ENCODE measurements around the gene DRD2. TPM values are rescaled to one million over a fixed set of nuclear protein-coding genes. Genes with fewer than 3 reads are reported as not detected.

DRD2 gene
- total RNA-seq, 4 donors from 2014 or later = 0.13 to 0.17 TPM; not detected in 2

DNA sequence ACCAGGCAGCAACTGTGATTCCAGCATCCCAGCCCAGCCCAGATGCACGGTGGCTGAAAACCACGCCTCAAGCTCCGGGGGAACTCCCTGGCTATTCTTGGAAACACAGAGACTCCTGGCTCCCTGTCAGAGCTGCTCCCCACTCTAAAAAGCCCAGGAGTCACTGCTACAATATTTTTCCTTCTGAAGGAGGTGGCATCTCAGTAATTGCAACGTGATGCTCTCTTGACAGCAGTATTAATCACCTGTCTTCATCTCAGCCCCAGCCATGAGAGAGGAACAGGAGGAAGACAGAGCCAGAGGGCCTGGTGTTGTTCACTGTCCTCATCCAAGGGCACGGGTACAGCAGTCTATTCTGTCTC lies 26.9 kb downstream of the DRD2 start:
- no peaks in the 10 kb centered on the region for H3K9me3 ChIP-seq
- DNase-seq (ENCODE audit: extremely low spot score) = no peak
- H3K27ac ChIP-seq (replicated peaks in 1 of 4) = no peak overlapping the region
- intact Hi-C loops (cut with DNase I) = no loop called here
- TF ChIP-seq POLR2AphosphoS5 (IDR thresholded peaks at IDR 0.05) (no peak), POLR2A (IDR thresholded peaks at IDR 0.05; ENCODE audit: low read depth) (no peak), EP300 (IDR thresholded peaks at IDR 0.05) (no peak)
- TF ChIP-seq, protein P1, sequence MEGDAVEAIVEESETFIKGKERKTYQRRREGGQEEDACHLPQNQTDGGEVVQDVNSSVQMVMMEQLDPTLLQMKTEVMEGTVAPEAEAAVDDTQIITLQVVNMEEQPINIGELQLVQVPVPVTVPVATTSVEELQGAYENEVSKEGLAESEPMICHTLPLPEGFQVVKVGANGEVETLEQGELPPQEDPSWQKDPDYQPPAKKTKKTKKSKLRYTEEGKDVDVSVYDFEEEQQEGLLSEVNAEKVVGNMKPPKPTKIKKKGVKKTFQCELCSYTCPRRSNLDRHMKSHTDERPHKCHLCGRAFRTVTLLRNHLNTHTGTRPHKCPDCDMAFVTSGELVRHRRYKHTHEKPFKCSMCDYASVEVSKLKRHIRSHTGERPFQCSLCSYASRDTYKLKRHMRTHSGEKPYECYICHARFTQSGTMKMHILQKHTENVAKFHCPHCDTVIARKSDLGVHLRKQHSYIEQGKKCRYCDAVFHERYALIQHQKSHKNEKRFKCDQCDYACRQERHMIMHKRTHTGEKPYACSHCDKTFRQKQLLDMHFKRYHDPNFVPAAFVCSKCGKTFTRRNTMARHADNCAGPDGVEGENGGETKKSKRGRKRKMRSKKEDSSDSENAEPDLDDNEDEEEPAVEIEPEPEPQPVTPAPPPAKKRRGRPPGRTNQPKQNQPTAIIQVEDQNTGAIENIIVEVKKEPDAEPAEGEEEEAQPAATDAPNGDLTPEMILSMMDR (IDR thresholded peaks at IDR 0.05) = no peak
- H3K36me3 ChIP-seq = no peaks in the 10 kb centered on the region
- 40% methylated on average over 2 of the region's 5 CpGs for WGBS
- H3K4me1 ChIP-seq = no peaks in the 10 kb centered on the region
- peaks cover 0 to 22% (median 0%) of the 10 kb centered on the region in 4 donors for H3K27me3 ChIP-seq
- no peak overlapping the region for H3K4me3 ChIP-seq

DNA sequence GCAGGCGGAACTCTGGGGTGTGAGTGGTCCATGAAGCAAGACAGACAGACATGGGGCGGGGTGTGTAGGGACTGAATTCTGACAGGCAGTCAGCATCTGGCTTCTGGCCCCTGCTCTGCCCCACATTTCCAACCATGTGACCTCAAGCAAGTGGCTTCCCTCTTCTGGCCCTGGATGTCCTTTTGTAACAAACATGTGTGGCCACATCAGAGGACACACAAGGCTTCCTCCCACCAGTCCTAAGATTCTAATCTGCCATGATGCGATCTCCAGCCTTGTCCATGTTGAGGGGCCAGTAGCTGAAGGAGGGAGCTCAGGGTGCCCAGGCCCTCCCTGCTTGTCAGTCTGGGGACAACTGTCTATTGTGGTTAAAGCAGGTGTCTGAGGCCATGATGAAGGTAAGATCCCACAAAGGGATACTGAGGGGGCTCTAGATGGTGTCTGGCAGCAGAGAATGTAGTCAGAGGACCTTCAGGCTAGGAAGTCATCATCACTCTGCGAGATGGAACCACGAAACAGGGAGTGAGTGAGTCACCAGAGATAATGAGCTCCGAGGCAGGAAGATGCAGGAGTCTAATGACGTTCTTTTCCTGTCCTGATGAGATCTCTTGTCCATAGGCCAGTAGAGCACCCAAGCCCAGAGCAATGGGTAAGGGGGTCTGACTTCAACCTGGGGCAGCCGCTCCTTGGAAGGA lies 27.4 kb downstream of the DRD2 start:
- 69% methylated on average over 7 of the region's 8 CpGs for WGBS
- no peaks in the 10 kb centered on the region for H3K4me1 ChIP-seq
- H3K9me3 ChIP-seq = no peaks in the 10 kb centered on the region
- no peak overlapping the region for H3K27ac ChIP-seq (replicated peaks in 1 of 4)
- H3K27me3 ChIP-seq = peaks cover 0 to 28% (median 0%) of the 10 kb centered on the region in 4 donors
- intact Hi-C loops (cut with DNase I) = no loop called here
- H3K36me3 ChIP-seq = no peaks in the 10 kb centered on the region
- no peak overlapping the region for H3K4me3 ChIP-seq
- TF ChIP-seq POLR2AphosphoS5 (IDR thresholded peaks at IDR 0.05) (no peak), EP300 (IDR thresholded peaks at IDR 0.05) (no peak), POLR2A (IDR thresholded peaks at IDR 0.05; ENCODE audit: low read depth) (no peak)
- TF ChIP-seq, protein P1 (IDR thresholded peaks at IDR 0.05) = no peak
- no peak for DNase-seq (ENCODE audit: extremely low spot score)

DNA sequence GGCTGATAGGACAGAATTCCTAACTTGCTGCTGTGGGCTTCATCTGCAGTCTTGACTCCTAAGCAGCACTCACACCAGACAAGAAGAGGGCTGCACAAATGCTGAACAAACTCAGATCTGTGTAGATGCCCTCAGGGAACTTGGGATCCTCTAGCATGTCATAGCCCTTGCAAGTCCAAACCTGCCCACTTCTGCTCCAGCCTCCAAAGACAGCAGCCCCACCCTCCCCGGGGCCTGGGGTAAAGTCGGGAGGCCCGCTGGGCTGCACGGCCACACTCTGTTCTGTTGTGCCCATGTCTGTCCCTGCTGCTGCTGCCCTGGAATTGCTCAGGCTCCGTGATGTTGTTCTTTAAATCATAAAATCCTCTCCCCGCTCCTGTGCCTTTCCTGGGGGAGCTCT lies 28.3 kb downstream of the DRD2 start:
- Histone ChIP-seq H3K36me3 (no peaks in the 10 kb centered on the region), H3K4me1 (no peaks in the 10 kb centered on the region), H3K27me3 (peaks cover 0 to 29% (median 0%) of the 10 kb centered on the region in 4 donors), H3K4me3 (no peak overlapping the region), H3K9me3 (no peaks in the 10 kb centered on the region), H3K27ac (replicated peaks in 1 of 4) (no peak overlapping the region)
- TF ChIP-seq POLR2AphosphoS5 (IDR thresholded peaks at IDR 0.05) (no peak), EP300 (IDR thresholded peaks at IDR 0.05) (no peak), POLR2A (IDR thresholded peaks at IDR 0.05; ENCODE audit: low read depth) (no peak)
- TF ChIP-seq, protein P1 (IDR thresholded peaks at IDR 0.05) = no peak
- intact Hi-C loops (cut with DNase I) = no loop called here
- no peak for DNase-seq (ENCODE audit: extremely low spot score)
- WGBS = 76% methylated on average over 6 of the region's 6 CpGs

DNA sequence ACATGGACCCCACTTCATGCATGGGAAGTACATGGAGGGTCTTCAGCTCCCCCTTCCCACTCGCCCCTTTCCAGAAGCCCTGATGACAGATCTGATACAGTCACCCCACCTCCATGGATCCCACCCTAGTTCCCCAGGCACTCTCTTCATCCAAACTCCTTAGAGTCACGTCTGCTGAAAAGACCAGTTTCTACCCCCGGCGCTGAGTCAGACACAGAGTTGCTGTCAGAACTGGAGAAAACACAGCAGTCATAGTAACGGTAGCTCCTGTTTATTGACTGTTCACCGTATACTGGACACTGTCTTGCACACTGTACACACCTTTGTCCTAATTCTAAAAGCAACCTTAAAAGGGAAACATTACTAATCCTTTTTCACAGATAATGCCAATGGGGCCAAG lies 29.1 kb downstream of the DRD2 start:
- DNase-seq (ENCODE audit: extremely low spot score) = no peak
- Histone ChIP-seq H3K4me1 (no peaks in the 10 kb centered on the region), H3K4me3 (no peak overlapping the region), H3K27ac (replicated peaks in 1 of 4) (no peak overlapping the region), H3K27me3 (peaks cover 0 to 32% (median 0%) of the 10 kb centered on the region in 4 donors), H3K9me3 (no peaks in the 10 kb centered on the region), H3K36me3 (no peaks in the 10 kb centered on the region)
- intact Hi-C loops (cut with DNase I) = no loop called here
- TF ChIP-seq EP300 (IDR thresholded peaks at IDR 0.05) (no peak), POLR2A (IDR thresholded peaks at IDR 0.05; ENCODE audit: low read depth) (no peak), POLR2AphosphoS5 (IDR thresholded peaks at IDR 0.05) (no peak)
- TF ChIP-seq, protein P1 (IDR thresholded peaks at IDR 0.05) = no peak
- 50% methylated on average over 6 of the region's 6 CpGs for WGBS

Data from esophagus muscularis mucosa (tissue), 4 donors.